Measurements from ENCODE around the gene SPRR1B. TPM values are rescaled to one million over a fixed set of nuclear protein-coding genes. Genes with fewer than 3 reads are reported as not detected.
A peak's percentile ranks its signal among the peaks of the same experiment; 100 is the strongest.

The SPRR1B gene
- not detected in 2 replicates for total RNA-seq (2014; rRNA removed)
- not detected for Bru-seq, nascent RNA
- not detected for BruChase-seq, experiment 1, labeled RNA remaining after a 6-hour chase
- BruChase-seq, experiment 2, labeled RNA remaining after a 2-hour chase = not detected
- long read RNA-seq = 0 reads

GRCh38 chr1:153030895-153031294, at the start of gene SPRR1B:
Gene SPRR1B, plus strand, starts transcription at chr1:153031203. Its CDS starts 1,143 bp downstream, at chr1:153032346.
- Histone ChIP-seq H3K9me2 (replicated peaks; ENCODE audit: low read length) (no peaks in the 10 kb centered on the region), H3K79me2 (ENCODE audit: low read length) (no peaks in the 10 kb centered on the region), H3K9ac (ENCODE audit: low read length) (no peak within 1 kb of the TSS), H3K27me3 (ENCODE audit: low read length) (0 out of 2 replicates have a peak, but pooled peaks cover 3% of the 10 kb centered on the region), H3K36me3 (ENCODE audit: low read depth, low read length) (no peaks in the 10 kb centered on the region), H3K4me1 (ENCODE audit: insufficient read depth, low read length) (peaks cover 5% of the 10 kb centered on the region), H4K20me1 (ENCODE audit: low read length) (no peaks in the 10 kb centered on the region), H2AFZ (ENCODE audit: low read length) (no peak within 1 kb of the TSS), H3K4me3 (ENCODE audit: low read length) (no peak within 1 kb of the TSS), H3F3A (ENCODE audit: low read length, unreplicated experiment) (no peaks in the 10 kb centered on the region), H3K9me3 (ENCODE audit: low read length) (no peaks in the 10 kb centered on the region), H3K4me2 (ENCODE audit: low read length) (no peak within 1 kb of the TSS), H3K27ac (ENCODE audit: low read length) (no peak within 1 kb of the TSS)
- ATAC-seq (no peak), DNase-seq (peak; percentile 76)
- no TSS peak for BruUV-seq (replicated peaks)
- TF ChIP-seq EZH2 (IDR thresholded peaks at IDR 0.05; ENCODE audit: low read length, unreplicated experiment) (no peak), EZH2phosphoT487 (IDR thresholded peaks at IDR 0.05; ENCODE audit: borderline replicate concordance, low read length) (no peak), CTCF (conservative IDR thresholded peaks at IDR 0.05; ENCODE audit: low read depth, low read length) (no peak)
- ChIA-PET POLR2A (ENCODE audit: unreplicated experiment) (no interaction called here), CTCF (no interaction called here)
- intact Hi-C loops (cut with micrococcal nuclease) = no loop called here

GRCh38 chr1:152982076-152982475, 48.9 kb upstream of the SPRR1B start:
- ChIA-PET POLR2A (ENCODE audit: unreplicated experiment) (no interaction called here), CTCF (no interaction called here)
- Histone ChIP-seq H3K9me3 (ENCODE audit: low read length) (no peaks in the 10 kb centered on the region), H3K27ac (ENCODE audit: low read length) (no peak overlapping the region), H3K79me2 (ENCODE audit: low read length) (no peaks in the 10 kb centered on the region), H3K36me3 (ENCODE audit: low read depth, low read length) (no peaks in the 10 kb centered on the region), H3K4me1 (ENCODE audit: insufficient read depth, low read length) (peaks cover 13% of the 10 kb centered on the region), H4K20me1 (ENCODE audit: low read length) (no peaks in the 10 kb centered on the region), H3K4me2 (ENCODE audit: low read length) (no peak overlapping the region), H3F3A (ENCODE audit: low read length, unreplicated experiment) (no peaks in the 10 kb centered on the region), H3K4me3 (ENCODE audit: low read length) (no peak overlapping the region), H3K9ac (ENCODE audit: low read length) (no peak overlapping the region), H3K27me3 (ENCODE audit: low read length) (peaks cover 28% of the 10 kb centered on the region), H3K9me2 (replicated peaks; ENCODE audit: low read length) (no peaks in the 10 kb centered on the region), H2AFZ (ENCODE audit: low read length) (no peak overlapping the region)
- TF ChIP-seq EZH2phosphoT487 (IDR thresholded peaks at IDR 0.05; ENCODE audit: borderline replicate concordance, low read length) = no peak
- TF ChIP-seq CTCF (conservative IDR thresholded peaks at IDR 0.05; ENCODE audit: low read depth, low read length) = no peak
- TF ChIP-seq EZH2 (IDR thresholded peaks at IDR 0.05; ENCODE audit: low read length, unreplicated experiment) = no peak
- DNase-seq (no peak), ATAC-seq (no peak)
- intact Hi-C loops (cut with micrococcal nuclease) = no loop called here
- BruUV-seq (replicated peaks) = no TSS peak

- no TSS peak for BruUV-seq (replicated peaks)
- Histone ChIP-seq H3K9me3 (ENCODE audit: low read length) (no peaks in the 10 kb centered on the region), H3K4me3 (ENCODE audit: low read length) (no peak overlapping the region), H3K4me1 (ENCODE audit: insufficient read depth, low read length) (peaks cover 13% of the 10 kb centered on the region), H3F3A (ENCODE audit: low read length, unreplicated experiment) (no peaks in the 10 kb centered on the region), H3K27me3 (ENCODE audit: low read length) (peaks cover 28% of the 10 kb centered on the region), H3K27ac (ENCODE audit: low read length) (no peak overlapping the region), H3K9me2 (replicated peaks; ENCODE audit: low read length) (no peaks in the 10 kb centered on the region), H3K36me3 (ENCODE audit: low read depth, low read length) (no peaks in the 10 kb centered on the region), H3K79me2 (ENCODE audit: low read length) (no peaks in the 10 kb centered on the region), H2AFZ (ENCODE audit: low read length) (no peak overlapping the region), H3K9ac (ENCODE audit: low read length) (no peak overlapping the region), H4K20me1 (ENCODE audit: low read length) (no peaks in the 10 kb centered on the region), H3K4me2 (ENCODE audit: low read length) (no peak overlapping the region)
- intact Hi-C loops (cut with micrococcal nuclease) = no loop called here
- ChIA-PET POLR2A (ENCODE audit: unreplicated experiment) (no interaction called here), CTCF (no interaction called here)
- DNase-seq = peak; percentile 10
- TF ChIP-seq EZH2phosphoT487 (IDR thresholded peaks at IDR 0.05; ENCODE audit: borderline replicate concordance, low read length) = no peak
- TF ChIP-seq EZH2 (IDR thresholded peaks at IDR 0.05; ENCODE audit: low read length, unreplicated experiment) = no peak
- TF ChIP-seq CTCF (conservative IDR thresholded peaks at IDR 0.05; ENCODE audit: low read depth, low read length) = no peak
- no peak for ATAC-seq
Measured at GRCh38 chr1:152983234-152983633, 47.8 kb upstream of the SPRR1B start.

Measured in PC-3 (cell line).